ENCODE measurements around the gene PAK4. TPM values are rescaled to one million over a fixed set of nuclear protein-coding genes. Genes with fewer than 3 reads are reported as not detected.

PAK4 gene
- total and polyA plus RNA-seq, 9 of the 15 experiments (the other 6 are each of a cell fraction or from before 2014, with no cell fraction given) = 0.21 to 33.5 (median 5.8) TPM

DNA sequence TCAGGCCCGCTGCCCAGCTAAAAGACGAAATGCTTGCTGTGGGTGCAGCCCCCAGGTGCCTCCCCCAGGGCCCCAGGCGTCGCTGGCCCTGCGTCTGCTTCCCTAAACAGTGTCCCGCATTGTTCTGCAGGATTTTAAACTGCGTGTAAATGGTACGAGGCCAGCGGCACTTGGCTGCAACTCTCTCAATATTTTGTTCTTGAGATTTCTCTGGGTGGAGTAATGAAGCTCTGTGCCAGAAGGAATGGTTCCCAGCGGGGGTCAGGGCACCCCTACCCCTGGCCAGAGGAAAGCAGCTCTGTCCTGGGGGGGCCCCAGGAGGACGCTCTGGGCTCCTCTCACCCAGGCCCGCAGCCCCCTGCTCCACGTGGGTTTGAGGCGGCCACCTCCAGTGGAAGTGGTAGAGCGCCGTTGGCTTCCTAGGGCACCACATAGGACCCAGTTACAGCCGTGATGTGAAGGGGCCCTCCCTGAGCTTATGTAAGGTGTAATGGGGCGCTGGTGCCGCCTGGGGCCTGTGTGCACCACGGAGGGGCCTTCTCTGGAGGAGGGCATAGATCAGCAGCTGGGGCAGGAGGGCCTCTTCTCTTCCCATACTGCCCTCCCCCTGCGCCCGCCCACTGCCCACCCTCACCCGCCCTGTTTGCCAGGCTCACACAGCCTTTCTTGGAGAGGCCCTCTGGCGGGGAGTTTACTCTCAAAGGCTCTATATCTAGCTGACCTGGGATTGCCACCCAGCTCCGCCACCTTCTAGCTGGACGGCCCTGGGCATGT, 19.8 kb downstream of the PAK4 start:
- Histone ChIP-seq H3K4me3 (no peak overlapping the region), H3K4me2 (ENCODE audit: insufficient read depth, low read length) (no peak overlapping the region), H4K20me1 (replicated peaks; ENCODE audit: control insufficient read depth, insufficient read depth, low read length) (peaks cover 26% of the 10 kb centered on the region), H3K9ac (ENCODE audit: insufficient read depth in 1 of 2, low read depth in 2 of 2, low read length in 2 of 2) (no peak overlapping the region; a peak in 1 of 4 replicates), H3K9me3 (replicated peaks; ENCODE audit: control insufficient read depth, insufficient read depth, low read depth, low read length) (no peaks in the 10 kb centered on the region), H3K9me1 (ENCODE audit: control insufficient read depth, insufficient read depth, low read length) (peaks cover 8% of the 10 kb centered on the region), H3K27ac (ENCODE audit: extremely low read depth, low read depth, low read length) (no peak overlapping the region), H2AFZ (ENCODE audit: low read depth, low read length) (no peak overlapping the region), H3K4me1 (replicated peaks in 1 of 2; ENCODE audit: control insufficient read depth in 2 of 2, insufficient read depth in 2 of 2, low read length in 2 of 2) (peaks cover 6 to 35% of the 10 kb centered on the region in 2 experiments; a peak in 4 of 5 replicates), H3K27me3 (ENCODE audit: control insufficient read depth in 2 of 2, insufficient read depth in 2 of 2, low read length in 2 of 2) (no peaks in the 10 kb centered on the region), H3K36me3 (ENCODE audit: control insufficient read depth, insufficient read depth, low read length) (no peaks in the 10 kb centered on the region), H3K79me2 (ENCODE audit: control insufficient read depth, insufficient read depth, low read length) (peaks cover 58% of the 10 kb centered on the region)
- no TSS peak for BruUV-seq (replicated peaks)
- intact Hi-C loops (cut with micrococcal nuclease) (no loop called here), in situ Hi-C loops (cut with MboI) (no loop called here)
- DNase-seq (ENCODE audit: extremely low read depth in 1 of 4, low spot score in 3 of 4) (no peak), ATAC-seq (no peak), FAIRE-seq (no peak)
- TF ChIP-seq PHF21A (IDR thresholded peaks at IDR 0.05; ENCODE audit: borderline replicate concordance, low read depth) = no peak
- TF ChIP-seq MCM7 (IDR thresholded peaks at IDR 0.05) = no peak
- TF ChIP-seq, protein P1, sequence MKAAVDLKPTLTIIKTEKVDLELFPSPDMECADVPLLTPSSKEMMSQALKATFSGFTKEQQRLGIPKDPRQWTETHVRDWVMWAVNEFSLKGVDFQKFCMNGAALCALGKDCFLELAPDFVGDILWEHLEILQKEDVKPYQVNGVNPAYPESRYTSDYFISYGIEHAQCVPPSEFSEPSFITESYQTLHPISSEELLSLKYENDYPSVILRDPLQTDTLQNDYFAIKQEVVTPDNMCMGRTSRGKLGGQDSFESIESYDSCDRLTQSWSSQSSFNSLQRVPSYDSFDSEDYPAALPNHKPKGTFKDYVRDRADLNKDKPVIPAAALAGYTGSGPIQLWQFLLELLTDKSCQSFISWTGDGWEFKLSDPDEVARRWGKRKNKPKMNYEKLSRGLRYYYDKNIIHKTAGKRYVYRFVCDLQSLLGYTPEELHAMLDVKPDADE (conservative IDR thresholded peaks at IDR 0.05; ENCODE audit: control insufficient read depth, low read depth, low read length) = no peak
- TF ChIP-seq EP300 (IDR thresholded peaks at IDR 0.05; ENCODE audit: low read length) = no peak
- no peak for TF ChIP-seq KDM2B (CRISPR knock-in tag; IDR thresholded peaks at IDR 0.05)
- no peak for TF ChIP-seq FOXJ2 (tag; IDR thresholded peaks at IDR 0.05)
- TF ChIP-seq TARDBP (IDR thresholded peaks at IDR 0.05) = no peak
- no peak for TF ChIP-seq FOXA3 (CRISPR knock-in tag; conservative IDR thresholded peaks at IDR 0.05 in 1 of 2, IDR thresholded peaks at IDR 0.05 in 1 of 2)
- no peak for TF ChIP-seq SMAD1 (IDR thresholded peaks at IDR 0.05; ENCODE audit: low read depth, low read length, partially characterized antibody)
- no peak for TF ChIP-seq CREM (IDR thresholded peaks at IDR 0.05; ENCODE audit: low read depth)
- TF ChIP-seq, protein P2, sequence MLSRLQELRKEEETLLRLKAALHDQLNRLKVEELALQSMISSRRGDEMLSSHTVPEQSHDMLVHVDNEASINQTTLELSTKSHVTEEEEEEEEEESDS (CRISPR knock-in tag; IDR thresholded peaks at IDR 0.05) = no peak
- no peak for TF ChIP-seq PTTG1 (tag; IDR thresholded peaks at IDR 0.05; ENCODE audit: low read depth)
- TF ChIP-seq SAP30 (IDR thresholded peaks at IDR 0.05; ENCODE audit: borderline replicate concordance, insufficient read depth, low read depth, low read length, poor library complexity, severe bottlenecking) = no peak
- no peak for TF ChIP-seq TGIF2 (CRISPR knock-in tag; IDR thresholded peaks at IDR 0.05)
- TF ChIP-seq GATAD2B (IDR thresholded peaks at IDR 0.05; ENCODE audit: borderline replicate concordance) = no peak
- POLR2A ChIA-PET = interaction anchor here (0.7 to 2.6 kb wide), 8 partner anchors 9 to 306 kb away, joined by 3 to 13 read pairs (median 3); no protein-coding TSS in a partner anchor
- WGBS (ENCODE audit: insufficient coverage, low coverage, missing lambda C conversion rate) = 84% methylated on average over 24 of the region's 26 CpGs
- CTCF ChIA-PET (ENCODE audit: low intra/inter-chr PET ratio) = interaction anchor here (0.5 kb wide), 1 partner anchor 48 kb away, joined by 3 read pairs; no protein-coding TSS in a partner anchor
